RPMI7951 (cell line): ENCODE results near the gene ZNF385C. TPM values are rescaled to one million over a fixed set of nuclear protein-coding genes. Genes with fewer than 3 reads are reported as not detected.
A peak's percentile ranks its signal among the peaks of the same experiment; 100 is the strongest.

ENCODE experiments used
- DNase-seq: peaks from one replicate; pipeline ENCODE4 v3.0.0-alpha.2; 2012; ENCODE audit warnings: low read depth
- total RNA-seq: library from RNA; depleted of rRNA; stranded (reverse); fragments of >200 nt; shearing (Covaris generic); gene quantifications from 2 replicates; pipeline ENCODE4 v1.2.3, GENCODE V29; 2014

The ZNF385C gene
- total RNA-seq, 1 experiment from 2014 or later, result not detected

DNA sequence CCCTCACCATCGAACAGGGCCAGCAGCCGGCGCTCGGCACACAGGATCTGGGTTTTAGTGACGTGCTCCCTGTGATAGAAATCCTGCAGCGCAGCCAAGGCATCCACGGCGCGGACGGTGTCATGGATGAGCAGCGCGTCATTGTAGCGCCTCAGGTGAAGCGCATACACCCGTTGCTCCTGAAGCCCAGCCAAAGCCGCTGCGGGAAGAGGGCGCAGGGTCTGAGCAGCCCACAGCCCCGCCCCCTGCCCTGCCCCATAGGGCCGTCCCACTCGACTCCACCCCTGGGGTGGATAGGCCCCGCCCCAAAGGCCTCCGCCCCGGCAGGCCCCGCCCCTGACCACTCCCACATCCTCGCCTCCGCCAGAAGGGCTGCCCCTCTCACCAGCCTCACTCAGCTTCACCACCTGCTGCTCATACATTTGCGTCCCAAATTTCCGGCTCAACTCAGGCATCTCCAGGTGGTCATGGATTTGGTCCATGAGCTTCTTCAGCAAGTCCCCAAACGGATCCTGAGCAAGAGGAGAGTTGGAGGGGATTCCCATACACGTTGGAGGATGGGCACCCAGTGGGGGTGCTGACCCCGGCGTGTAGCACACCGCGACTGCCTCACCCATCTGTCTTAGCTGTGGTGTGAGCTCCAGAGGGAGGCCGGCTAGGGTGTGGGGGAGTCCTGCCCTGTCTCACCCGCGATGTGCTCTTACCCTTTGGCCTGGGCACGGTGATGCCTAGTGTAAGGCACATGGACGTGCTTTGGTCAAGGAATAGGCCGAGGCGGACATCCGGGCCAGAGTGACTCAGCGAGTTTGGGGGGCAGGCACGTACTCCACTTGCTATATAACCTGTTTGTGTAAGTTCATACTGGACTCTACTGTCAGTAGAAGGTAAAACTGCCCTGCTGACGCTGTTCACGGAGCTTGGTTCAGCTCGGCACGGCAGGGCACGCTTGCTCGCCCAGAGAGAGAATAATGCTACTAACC is 9.6 kb upstream of the ZNF385C start:
- peak; percentile 23 for DNase-seq

DNA sequence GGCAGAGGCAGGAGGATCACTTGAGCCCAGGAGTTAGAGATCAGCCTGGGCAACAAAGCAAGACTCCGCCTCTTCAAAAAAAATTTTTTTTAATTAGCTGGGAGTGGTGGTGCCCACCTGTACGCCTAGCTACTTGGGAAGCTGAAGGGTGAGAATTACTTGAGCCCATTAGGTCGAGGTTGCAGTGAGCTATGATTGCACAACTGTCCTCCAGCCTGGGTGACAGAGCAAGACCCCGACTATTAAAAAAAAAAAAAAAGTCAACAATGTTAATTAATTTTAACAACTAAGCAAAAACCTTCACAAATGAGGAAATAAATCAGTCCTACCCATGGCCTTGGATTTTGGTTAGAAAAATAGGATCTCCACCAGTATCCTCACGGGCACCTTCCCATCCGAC is 8.9 kb upstream of the ZNF385C start:
- DNase-seq, result no peak

DNA sequence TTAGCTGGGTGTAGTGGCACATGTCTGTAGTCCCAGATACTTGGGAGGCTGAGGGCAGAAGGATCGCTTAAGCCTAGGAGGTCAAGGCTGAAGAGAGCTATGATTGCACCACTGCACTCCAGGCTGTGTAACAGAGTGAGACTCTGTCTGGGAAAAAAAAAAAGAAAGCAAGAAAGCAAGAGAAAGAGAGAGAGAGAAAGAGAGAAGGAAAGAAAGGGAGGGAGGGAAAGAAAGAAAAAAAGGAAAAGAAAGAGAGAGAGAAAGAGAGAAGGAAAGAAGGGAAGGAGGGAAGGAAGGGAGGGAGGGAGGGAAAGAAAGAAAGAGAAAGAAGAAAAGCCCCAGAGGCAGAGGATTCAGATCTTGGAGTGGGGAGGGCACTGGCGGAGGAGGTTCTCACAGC is 7.7 kb upstream of the ZNF385C start:
- DNase-seq, result no peak

DNA sequence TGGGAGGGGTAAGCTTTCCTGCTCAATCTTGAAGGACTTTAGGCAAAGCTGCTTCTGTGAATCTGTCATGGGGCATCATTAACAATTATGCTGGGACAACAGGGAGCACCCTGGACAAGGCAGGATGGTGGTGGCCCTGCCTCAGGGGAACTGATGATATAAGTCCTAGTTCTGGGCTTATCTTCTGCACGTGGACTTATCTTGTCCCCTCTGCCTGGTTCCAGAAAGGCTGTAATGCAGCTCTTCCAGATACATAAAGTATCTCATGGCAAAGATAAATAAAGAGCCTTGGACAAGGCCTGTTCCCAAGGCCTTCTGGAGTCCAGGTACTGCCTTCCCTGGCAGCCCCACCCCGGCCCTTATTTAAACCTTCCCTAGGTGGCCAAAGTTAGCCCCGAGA is 6.0 kb upstream of the ZNF385C start:
- DNase-seq, result no peak

DNA sequence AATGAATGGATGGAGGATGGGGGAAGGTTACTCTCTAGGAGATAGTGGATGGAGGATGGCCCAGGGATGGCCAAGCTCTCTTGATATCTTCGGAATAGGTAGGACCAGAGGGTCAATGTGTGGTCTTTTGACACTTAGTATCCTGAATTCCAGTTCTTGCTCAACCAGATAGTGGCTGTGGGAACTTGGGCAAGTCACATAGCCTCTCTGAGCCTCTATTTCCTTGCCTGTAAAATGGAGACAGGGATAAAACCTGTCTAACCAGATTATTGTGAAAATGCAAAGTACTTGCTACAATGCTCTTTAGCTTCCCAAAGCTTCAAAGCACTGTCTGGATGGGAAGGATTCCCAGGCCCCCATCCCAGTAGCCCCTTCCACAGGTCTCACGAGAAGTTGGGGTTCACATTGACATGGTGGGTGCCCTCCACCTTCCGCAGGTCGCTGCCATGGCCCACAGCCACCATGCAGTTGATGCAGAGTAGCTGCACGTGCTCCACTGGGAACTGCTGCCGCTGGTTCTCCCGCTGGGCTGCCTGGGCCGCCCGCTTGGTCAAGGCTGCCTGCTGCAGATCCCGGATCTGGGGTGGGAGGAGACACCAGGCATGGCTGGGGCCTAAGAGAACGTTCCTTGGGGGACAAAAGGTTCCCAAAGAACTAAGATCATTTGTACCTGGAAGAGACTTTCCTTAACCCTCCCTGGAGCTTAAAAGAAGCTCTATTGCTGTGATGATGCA is 5.1 kb upstream of the ZNF385C start:
- DNase-seq, result no peak

DNA sequence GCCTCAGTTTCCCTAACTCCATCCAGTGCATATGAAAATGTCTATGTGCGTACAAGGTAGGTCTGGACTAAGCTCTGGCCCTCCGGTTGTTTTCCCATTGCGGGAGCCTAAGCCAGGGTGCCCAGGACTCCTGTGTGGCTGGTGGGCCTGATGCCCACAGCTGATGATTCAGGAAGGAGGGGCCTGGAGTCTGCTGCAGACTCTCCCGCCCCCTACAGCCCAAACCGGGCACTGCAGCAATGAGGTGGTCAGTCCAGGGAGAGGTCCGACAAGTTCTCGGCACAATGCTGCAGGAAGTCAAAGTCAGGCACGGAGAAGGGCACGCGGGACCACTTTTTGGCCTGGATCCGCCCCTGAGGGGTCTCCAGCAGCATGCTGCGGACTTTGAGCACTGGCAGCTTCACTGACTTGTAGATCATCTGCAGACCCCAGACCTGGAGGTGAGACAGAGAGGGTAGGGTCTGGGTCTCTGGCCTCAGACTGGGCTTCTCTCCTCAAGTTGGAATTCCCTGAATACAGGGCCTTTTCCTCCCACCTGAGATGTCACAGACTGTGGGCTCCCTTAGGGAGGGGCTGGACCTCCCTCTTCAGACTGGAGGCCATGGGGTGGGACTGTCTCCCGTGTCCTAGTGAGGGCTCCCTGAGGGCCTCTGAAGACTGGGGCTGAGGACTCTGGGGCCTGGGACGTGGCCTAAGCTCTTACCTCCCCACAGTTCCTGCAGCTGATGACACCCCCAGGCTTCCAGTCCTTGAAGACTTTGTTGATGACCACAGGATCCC is 3.4 kb upstream of the ZNF385C start:
- peak; percentile 51 for DNase-seq

DNA sequence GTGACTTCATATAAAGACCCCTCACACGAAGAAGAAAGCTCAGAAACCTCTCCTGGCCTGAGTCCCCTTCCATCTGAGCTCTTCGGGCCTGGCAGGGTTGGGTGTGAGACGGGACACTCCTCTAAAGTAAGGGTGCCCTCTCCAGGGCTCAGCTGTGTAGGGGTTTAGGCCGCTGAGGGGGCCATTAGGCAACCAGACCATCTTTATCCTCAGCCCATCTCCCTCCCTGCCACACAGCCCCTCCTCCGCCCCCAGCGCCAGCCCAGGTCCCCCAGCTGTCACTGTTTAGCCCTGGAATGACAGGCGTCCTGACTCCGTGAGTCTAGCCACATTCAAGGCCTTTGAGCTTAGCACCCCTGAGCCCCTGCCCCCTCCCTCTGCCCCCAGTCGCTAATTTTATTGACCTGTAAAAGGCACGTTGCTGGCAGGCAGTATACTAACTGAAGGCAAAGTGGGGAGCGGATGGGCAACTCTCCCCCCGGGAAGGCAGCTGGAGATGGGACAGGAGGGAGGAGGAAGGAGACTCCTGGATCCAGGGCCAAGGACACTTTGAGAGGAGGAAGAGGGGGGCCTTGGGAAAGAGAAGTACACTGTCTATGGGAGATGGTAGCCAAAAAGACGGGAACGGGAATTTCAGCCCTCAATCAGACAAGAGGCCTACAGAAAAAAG is 592 bp upstream of the ZNF385C start:
- peak; percentile 21 for DNase-seq

DNA sequence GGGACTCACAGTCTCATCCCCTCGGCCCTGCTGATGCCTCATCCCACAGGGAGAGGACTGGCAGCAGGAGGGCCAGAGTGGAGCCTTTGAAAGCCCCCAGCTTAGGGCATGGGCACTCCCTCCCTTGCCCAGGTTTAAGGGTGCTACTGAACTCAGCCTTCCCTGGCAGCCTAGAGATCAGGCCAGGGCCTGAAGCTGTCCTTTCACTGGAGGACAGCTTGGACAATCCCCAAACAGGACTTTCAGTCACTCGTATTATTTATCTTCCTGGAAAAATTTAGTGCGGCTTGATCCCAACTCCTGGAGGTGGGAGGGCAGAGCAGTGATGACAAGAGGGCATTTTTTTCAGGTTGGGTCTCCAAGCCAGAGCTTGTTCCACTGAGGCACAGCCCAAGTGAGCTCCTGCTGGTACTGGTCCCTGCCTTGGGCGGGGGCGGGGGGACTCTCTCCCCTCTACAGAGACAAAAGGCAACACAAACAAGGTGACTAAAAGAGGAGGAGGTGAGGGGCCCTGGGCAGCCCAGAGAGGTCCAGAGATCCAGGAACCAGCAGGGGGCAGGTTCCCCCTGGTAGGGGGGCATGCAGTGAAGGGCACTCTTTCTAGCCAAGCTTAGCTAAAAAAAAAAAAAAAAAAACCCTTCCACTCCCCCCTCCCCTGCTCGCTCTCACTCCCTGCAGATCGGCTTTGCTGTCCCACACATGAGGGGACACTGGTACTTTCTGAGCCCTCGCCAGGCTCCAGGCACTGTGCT is 1.7 kb downstream of the ZNF385C start:
- DNase-seq, result no peak

DNA sequence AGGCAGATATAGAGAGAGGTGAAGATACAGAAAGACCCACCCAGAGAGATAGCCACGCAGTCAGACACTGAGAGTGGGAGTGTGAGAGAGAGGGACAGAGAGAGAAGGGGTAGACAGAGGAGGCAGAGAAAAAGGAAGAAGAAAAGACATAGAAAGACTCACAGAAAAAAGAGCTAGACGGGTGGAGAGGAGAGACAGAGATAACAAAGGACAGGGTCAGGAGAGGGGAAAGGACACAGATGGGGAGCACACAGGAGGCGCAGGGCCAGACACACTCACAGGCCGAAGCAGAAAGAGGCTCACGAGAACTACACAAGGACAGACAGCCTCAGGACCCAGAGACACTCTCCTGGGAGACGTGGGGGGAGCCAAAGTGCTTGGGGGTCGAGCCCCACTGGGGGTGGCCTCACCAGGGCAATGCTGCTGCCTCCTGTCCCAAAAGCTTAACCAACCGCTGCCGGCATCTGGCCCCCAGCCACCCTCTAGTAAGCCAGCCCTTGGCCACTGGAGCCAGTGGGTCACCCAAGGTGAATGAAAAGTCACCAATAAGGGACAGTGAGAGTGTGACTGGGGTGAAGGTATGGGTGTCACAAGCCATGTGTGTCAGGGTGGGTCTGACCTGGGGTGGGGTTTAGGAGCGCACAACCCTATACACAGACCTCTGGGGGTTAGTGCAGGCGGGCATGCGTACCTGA is 3.8 kb downstream of the ZNF385C start:
- DNase-seq, result no peak

DNA sequence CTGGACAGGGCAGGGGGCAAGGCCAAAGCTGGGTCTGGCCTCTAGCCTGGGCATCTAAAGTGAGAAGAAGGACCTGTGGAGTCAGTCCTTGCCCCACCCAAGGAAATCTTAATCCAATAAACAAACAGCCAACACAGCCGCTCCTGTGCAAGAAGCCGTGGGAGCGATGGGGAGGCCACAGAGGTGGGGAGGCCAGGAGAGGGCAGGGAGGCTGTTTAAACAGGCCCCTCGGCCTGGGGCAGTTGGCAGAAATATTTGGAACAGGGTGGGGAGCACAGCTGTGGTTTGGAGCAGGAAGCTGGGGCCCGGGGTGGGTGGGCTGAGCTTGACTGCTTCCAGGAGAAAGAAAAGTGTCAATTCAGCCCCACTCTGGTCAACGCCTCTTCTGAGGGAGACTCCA is 5.3 kb downstream of the ZNF385C start:
- DNase-seq, result no peak

DNA sequence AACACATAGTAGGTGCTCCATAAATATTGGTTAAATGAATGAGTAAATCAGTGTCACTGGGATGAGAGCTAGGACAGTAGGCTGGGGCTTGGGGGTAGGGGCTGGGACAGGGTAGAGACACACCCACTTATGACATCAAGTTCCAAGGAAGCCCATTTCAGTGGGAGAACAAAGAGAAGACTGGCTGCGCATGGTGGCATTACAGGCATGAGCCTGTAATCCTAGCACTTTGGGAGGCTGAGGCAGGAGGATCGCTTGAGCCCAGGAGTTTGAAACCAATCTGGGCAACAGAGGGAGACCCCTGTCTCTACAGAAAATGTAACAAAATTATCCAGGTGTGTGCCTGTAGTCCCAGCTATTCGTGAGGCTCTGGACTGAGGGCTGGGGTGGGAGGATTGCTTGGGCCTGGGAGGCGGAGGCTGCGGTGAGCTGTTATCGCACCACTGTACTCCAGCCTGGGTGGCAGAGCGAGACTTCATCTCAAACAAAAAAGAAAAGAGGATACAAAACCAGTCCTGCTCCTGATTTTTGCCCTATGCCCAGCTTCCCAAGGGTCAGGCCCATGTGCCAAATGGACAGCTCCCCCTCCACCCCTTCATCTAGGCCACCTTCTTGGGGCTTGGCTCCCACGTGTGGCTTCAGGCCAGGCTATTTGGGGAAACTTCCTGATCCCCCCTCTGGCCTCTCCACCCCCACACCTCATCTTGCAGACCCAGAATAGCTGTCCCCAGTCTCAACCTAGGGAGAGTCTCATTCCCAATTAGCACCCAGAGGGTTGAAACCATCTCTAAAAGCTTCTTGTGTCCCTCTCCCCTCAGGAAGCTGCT is 7.1 kb downstream of the ZNF385C start:
- no peak for DNase-seq

DNA sequence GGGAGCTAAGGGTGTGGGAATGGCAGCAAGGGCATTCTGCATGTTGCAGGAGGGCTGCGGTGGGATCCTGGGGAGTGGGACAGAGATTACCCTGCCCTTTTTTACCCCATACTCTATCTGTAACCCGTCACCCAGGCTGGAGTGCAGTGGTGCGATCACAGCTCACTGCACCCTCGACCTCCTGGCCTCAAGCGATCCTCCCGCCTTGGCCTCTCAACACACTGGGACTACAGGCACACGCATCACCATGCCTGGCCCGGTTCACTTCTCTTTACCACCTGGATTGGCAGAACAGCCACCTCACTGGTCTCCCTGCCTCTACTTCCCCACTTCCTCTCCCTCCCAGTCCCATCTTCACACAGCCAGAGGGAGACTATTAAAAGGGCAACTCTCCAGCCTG is 9.5 kb downstream of the ZNF385C start:
- DNase-seq, result no peak

DNA sequence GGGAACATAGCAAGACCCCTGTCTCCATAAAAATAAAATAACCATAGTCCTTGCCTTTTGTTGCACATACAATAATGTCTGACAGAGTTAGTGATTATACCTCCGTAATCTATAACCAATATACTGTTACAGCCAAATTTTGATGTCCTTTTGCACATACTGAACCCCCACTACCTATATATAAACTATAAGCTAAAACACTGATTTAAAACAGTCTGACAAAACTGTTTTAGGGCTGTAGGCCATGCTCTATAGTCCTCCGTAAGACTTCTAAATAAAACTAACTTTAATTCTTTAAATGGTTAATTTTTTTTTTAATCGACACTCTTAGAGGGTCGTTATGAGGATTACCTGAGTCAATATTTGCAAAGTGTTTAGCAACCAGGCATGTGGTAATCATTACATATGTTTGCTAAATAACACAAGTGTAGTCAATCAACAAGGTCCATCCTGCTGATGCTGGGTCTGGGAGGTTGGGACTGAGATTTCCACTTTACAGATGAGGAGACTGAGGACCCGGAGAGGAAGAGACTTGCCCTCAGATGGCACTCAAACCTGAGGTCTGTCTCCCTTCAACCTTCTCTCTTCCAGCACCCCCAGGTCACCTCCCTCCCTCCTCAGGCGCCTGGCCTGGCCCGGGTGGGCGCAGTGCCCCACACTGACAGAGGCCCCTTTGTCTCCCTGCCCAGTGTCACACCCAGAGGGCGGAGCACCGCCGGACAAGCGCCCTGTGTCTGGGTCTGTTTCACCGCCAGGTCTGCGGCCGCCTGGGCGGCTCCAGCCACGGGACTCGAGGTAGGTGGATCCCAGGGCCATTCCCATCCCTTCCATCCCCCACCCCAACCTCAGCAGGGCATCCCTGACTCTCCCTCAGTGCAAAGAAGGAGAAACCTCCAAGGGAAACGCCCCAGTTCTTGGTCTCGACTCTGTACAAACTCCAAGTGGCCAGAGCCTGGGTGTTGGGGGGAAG is 10.3 kb downstream of the ZNF385C start:
- no peak for DNase-seq

DNA sequence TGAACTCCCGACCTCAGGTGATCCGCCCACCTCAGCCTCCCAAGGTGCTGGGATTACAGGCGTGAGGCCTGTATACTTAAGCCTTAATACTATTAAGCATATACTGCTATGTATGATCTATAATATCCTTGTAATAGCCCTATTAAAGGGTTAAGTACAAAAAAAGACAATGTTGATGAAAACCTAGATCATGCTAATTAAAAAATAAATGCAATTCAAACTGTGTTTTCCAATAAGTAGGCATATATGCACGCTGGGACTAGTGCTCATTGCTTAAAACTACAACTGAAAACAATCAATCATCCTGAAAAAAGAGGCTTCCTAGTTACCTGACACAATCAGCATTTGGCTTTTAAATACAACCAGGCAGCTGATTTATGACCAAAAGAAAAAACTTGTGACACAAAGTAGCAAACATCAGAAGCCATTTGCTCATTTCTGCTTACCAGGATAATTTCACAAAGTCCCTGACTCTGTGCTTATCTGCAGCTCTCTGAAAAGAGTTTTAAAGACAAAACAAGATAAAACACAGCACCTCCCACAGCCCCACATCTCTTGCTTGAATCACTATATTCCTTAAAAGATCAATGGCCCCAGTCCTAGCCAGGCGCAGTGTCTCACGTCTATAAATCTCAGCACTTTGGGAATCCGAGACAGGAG is 11.1 kb downstream of the ZNF385C start:
- no peak for DNase-seq

DNA sequence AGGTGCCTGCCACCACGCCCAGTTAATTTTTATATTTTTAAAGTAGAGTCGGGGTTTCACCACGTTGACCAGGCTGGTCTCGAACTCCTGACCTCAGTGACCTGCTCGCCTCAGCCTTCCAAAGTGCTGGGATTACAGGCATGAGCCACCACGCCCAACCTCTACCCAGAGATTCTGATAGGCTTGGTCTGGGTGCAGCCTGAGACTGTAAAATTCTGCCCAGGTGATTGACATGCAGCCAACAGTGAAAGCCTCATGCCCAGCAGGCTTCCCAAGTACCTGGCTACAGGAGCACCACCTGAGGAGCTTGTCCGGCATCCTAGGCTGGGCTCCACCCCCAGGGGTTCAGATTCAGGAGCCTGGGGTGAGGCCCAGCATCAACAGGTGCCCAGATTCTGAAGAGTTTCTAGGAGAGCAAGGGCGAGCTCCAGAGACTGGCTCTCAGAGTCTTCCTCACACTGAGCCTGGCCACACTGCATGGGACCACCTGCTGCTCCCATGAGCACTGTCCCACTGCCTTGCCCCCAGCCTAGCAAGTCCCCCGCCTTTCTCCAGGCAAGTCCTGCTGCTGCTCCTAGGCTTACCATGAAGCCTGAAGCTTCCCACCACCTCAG is 16.6 kb downstream of the ZNF385C start:
- no peak for DNase-seq

DNA sequence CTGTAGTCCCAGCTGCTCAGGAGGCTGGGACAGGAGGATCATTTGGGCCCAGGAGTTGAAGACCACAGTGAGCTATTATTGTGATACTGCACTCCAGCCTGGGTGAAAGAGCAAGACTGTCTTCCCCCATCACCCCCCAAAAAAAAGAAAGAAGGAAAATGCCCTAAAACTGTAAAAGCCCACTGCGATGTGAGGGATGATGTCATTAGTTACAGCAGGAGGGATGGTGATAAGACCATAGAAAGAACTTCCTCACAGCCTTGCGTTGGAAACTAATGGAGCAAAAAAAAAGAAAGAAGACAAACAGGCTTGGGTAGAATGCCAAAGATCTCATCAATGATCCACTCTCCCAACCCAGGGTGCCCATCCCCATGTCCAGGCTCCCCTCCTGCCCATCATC is 18.7 kb downstream of the ZNF385C start:
- no peak for DNase-seq

DNA sequence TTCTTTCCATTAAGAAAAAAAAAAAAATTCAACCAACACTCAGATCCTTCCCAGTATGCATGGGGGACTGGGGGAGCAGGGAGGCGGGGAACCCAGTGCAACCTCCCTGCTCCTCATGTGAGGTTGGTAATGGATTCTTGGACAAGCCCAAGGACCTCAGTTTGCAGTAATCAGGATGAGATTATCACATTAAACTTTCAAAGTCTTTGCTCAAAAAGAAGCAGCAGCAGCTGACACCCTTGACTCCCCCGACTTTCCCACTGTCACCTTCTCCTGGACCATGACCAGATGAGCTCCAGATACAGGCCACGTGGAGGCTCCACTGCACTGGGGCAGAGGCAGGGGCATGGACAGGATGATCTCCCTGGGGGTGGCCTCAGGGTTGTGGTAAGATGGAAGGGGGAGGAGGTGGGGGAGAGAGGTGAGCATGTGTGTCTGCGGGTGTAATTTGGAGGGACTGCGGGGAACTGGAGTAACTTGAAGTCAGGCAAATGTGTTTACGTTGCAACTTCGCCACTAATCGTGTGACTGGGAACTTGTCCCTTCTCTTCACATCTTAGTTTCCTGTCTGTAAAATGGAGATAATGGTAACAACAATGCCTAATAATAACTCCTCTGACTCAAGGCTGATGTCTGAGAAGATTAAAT is 19.8 kb downstream of the ZNF385C start:
- no peak for DNase-seq
